Measurements from ENCODE around the gene GAGE12G.
"Not testable (repeated sequence)": the region's sequence is repeated elsewhere in the genome, so short reads cannot be mapped to it uniquely, and the experiment has no call there.

Gene GAGE12G

DNA sequence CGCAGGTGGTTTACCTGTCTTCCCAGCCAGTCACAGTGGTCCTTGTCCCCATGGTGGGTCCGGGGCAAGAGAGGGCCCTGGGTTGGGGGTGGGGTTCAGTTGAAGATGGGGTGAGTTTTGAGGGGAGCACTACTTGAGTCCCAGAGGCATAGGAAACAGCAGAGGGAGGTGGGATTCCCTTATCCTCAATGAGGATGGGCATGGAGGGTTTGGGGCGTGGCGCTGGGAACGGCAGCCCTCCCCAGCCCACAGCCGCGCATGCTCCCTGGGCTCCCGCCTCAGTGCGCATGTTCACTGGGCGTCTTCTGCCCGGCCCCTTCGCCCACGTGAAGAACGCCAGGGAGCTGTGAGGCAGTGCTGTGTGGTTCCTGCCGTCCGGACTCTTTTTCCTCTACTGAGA, at the start of gene GAGE12G:
Gene GAGE12G, plus strand, starts transcription at position 301 of the 400 bp plus-strand sequence. CDS start 1,155 bp downstream, outside the sequence.
- not testable (repeated sequence) for H3K27ac ChIP-seq; H2AFZ ChIP-seq; H3K27me3 ChIP-seq (ENCODE audit: control insufficient read depth, insufficient read depth, low read length); H3K4me3 ChIP-seq (ENCODE audit: low read depth, low read length); H3K4me2 ChIP-seq (ENCODE audit: low read length); H3K36me3 ChIP-seq (ENCODE audit: control insufficient read depth, insufficient read depth, low read length); H3K9me3 ChIP-seq (ENCODE audit: control insufficient read depth, low read length); H3K79me2 ChIP-seq; H3K9ac ChIP-seq; H3K4me1 ChIP-seq

DNA sequence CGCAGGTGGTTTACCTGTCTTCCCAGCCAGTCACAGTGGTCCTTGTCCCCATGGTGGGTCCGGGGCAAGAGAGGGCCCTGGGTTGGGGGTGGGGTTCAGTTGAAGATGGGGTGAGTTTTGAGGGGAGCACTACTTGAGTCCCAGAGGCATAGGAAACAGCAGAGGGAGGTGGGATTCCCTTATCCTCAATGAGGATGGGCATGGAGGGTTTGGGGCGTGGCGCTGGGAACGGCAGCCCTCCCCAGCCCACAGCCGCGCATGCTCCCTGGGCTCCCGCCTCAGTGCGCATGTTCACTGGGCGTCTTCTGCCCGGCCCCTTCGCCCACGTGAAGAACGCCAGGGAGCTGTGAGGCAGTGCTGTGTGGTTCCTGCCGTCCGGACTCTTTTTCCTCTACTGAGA, 38.3 kb upstream of the GAGE12G start, which contains the start of gene GAGE12C:
Gene GAGE12C, plus strand, starts transcription at position 301 of the 400 bp plus-strand sequence. CDS start 1,155 bp downstream, outside the sequence.
- not testable (repeated sequence) for H3K36me3 ChIP-seq (ENCODE audit: control insufficient read depth, insufficient read depth, low read length); H2AFZ ChIP-seq; H3K4me3 ChIP-seq (ENCODE audit: low read depth, low read length); H3K4me1 ChIP-seq; H3K79me2 ChIP-seq; H3K27me3 ChIP-seq (ENCODE audit: control insufficient read depth, insufficient read depth, low read length); H3K27ac ChIP-seq; H3K9me3 ChIP-seq (ENCODE audit: control insufficient read depth, low read length); H3K9ac ChIP-seq; H3K4me2 ChIP-seq (ENCODE audit: low read length)

DNA sequence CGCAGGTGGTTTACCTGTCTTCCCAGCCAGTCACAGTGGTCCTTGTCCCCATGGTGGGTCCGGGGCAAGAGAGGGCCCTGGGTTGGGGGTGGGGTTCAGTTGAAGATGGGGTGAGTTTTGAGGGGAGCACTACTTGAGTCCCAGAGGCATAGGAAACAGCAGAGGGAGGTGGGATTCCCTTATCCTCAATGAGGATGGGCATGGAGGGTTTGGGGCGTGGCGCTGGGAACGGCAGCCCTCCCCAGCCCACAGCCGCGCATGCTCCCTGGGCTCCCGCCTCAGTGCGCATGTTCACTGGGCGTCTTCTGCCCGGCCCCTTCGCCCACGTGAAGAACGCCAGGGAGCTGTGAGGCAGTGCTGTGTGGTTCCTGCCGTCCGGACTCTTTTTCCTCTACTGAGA, 28.8 kb upstream of the GAGE12G start, which contains the start of gene GAGE12D:
Gene GAGE12D, plus strand, starts transcription at position 301 of the 400 bp plus-strand sequence. CDS start 1,155 bp downstream, outside the sequence.
- H3K4me1 ChIP-seq; H3K79me2 ChIP-seq; H3K27ac ChIP-seq; H3K4me2 ChIP-seq (ENCODE audit: low read length); H3K4me3 ChIP-seq (ENCODE audit: low read depth, low read length); H3K9me3 ChIP-seq (ENCODE audit: control insufficient read depth, low read length); H3K9ac ChIP-seq; H3K27me3 ChIP-seq (ENCODE audit: control insufficient read depth, insufficient read depth, low read length); H3K36me3 ChIP-seq (ENCODE audit: control insufficient read depth, insufficient read depth, low read length); H2AFZ ChIP-seq: not testable (repeated sequence)

- H3K27me3 ChIP-seq (ENCODE audit: control insufficient read depth, insufficient read depth, low read length); H3K4me2 ChIP-seq (ENCODE audit: low read length); H3K79me2 ChIP-seq; H3K36me3 ChIP-seq (ENCODE audit: control insufficient read depth, insufficient read depth, low read length); H2AFZ ChIP-seq; H3K4me3 ChIP-seq (ENCODE audit: low read depth, low read length); H3K4me1 ChIP-seq; H3K9me3 ChIP-seq (ENCODE audit: control insufficient read depth, low read length); H3K9ac ChIP-seq; H3K27ac ChIP-seq: not testable (repeated sequence)
Observed at GRCh38 chrX:49550989-49551388, 19.2 kb upstream of the GAGE12G start, which contains the start of gene GAGE12E. Gene GAGE12E, plus strand, starts transcription at chrX:49551289. Its CDS starts 1,155 bp downstream, at chrX:49552444.

DNA sequence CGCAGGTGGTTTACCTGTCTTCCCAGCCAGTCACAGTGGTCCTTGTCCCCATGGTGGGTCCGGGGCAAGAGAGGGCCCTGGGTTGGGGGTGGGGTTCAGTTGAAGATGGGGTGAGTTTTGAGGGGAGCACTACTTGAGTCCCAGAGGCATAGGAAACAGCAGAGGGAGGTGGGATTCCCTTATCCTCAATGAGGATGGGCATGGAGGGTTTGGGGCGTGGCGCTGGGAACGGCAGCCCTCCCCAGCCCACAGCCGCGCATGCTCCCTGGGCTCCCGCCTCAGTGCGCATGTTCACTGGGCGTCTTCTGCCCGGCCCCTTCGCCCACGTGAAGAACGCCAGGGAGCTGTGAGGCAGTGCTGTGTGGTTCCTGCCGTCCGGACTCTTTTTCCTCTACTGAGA, 9.7 kb upstream of the GAGE12G start, which contains the start of gene GAGE12F:
Gene GAGE12F, plus strand, starts transcription at position 301 of the 400 bp plus-strand sequence. CDS start 1,155 bp downstream, outside the sequence.
- H3K9ac ChIP-seq; H3K4me1 ChIP-seq; H3K27ac ChIP-seq; H3K9me3 ChIP-seq (ENCODE audit: control insufficient read depth, low read length); H2AFZ ChIP-seq; H3K4me3 ChIP-seq (ENCODE audit: low read depth, low read length); H3K4me2 ChIP-seq (ENCODE audit: low read length); H3K36me3 ChIP-seq (ENCODE audit: control insufficient read depth, insufficient read depth, low read length); H3K27me3 ChIP-seq (ENCODE audit: control insufficient read depth, insufficient read depth, low read length); H3K79me2 ChIP-seq: not testable (repeated sequence)

- not testable (repeated sequence) for H3K9ac ChIP-seq; H3K4me3 ChIP-seq (ENCODE audit: low read depth, low read length); H3K27me3 ChIP-seq (ENCODE audit: control insufficient read depth, insufficient read depth, low read length); H3K9me3 ChIP-seq (ENCODE audit: control insufficient read depth, low read length); H2AFZ ChIP-seq; H3K79me2 ChIP-seq; H3K27ac ChIP-seq; H3K36me3 ChIP-seq (ENCODE audit: control insufficient read depth, insufficient read depth, low read length); H3K4me2 ChIP-seq (ENCODE audit: low read length); H3K4me1 ChIP-seq
Observed at GRCh38 chrX:49568728-49569127, 1.5 kb upstream of the GAGE12G start.

- H3K79me2 ChIP-seq; H3K4me3 ChIP-seq (ENCODE audit: low read depth, low read length); H3K27ac ChIP-seq; H2AFZ ChIP-seq; H3K9ac ChIP-seq; H3K27me3 ChIP-seq (ENCODE audit: control insufficient read depth, insufficient read depth, low read length); H3K9me3 ChIP-seq (ENCODE audit: control insufficient read depth, low read length); H3K36me3 ChIP-seq (ENCODE audit: control insufficient read depth, insufficient read depth, low read length); H3K4me1 ChIP-seq; H3K4me2 ChIP-seq (ENCODE audit: low read length): not testable (repeated sequence)
Observed at GRCh38 chrX:49569152-49569551, 1.0 kb upstream of the GAGE12G start.

DNA sequence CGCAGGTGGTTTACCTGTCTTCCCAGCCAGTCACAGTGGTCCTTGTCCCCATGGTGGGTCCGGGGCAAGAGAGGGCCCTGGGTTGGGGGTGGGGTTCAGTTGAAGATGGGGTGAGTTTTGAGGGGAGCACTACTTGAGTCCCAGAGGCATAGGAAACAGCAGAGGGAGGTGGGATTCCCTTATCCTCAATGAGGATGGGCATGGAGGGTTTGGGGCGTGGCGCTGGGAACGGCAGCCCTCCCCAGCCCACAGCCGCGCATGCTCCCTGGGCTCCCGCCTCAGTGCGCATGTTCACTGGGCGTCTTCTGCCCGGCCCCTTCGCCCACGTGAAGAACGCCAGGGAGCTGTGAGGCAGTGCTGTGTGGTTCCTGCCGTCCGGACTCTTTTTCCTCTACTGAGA, 9.4 kb downstream of the GAGE12G start, which contains the start of gene GAGE12H:
Gene GAGE12H, plus strand, starts transcription at position 301 of the 400 bp plus-strand sequence. CDS start 1,155 bp downstream, outside the sequence.
- not testable (repeated sequence) for H3K4me3 ChIP-seq (ENCODE audit: low read depth, low read length); H3K79me2 ChIP-seq; H3K9me3 ChIP-seq (ENCODE audit: control insufficient read depth, low read length); H3K9ac ChIP-seq; H2AFZ ChIP-seq; H3K4me2 ChIP-seq (ENCODE audit: low read length); H3K36me3 ChIP-seq (ENCODE audit: control insufficient read depth, insufficient read depth, low read length); H3K4me1 ChIP-seq; H3K27ac ChIP-seq; H3K27me3 ChIP-seq (ENCODE audit: control insufficient read depth, insufficient read depth, low read length)

GRCh38 chrX:49589196-49589595, 19.0 kb downstream of the GAGE12G start, which contains the start of gene GAGE2A:
Gene GAGE2A, plus strand, starts transcription at chrX:49589496. Its CDS starts 1,155 bp downstream, at chrX:49590651.
- not testable (repeated sequence) for H2AFZ ChIP-seq; H3K9me3 ChIP-seq (ENCODE audit: control insufficient read depth, low read length); H3K9ac ChIP-seq; H3K79me2 ChIP-seq; H3K4me3 ChIP-seq (ENCODE audit: low read depth, low read length); H3K36me3 ChIP-seq (ENCODE audit: control insufficient read depth, insufficient read depth, low read length); H3K4me1 ChIP-seq; H3K4me2 ChIP-seq (ENCODE audit: low read length); H3K27me3 ChIP-seq (ENCODE audit: control insufficient read depth, insufficient read depth, low read length); H3K27ac ChIP-seq

DNA sequence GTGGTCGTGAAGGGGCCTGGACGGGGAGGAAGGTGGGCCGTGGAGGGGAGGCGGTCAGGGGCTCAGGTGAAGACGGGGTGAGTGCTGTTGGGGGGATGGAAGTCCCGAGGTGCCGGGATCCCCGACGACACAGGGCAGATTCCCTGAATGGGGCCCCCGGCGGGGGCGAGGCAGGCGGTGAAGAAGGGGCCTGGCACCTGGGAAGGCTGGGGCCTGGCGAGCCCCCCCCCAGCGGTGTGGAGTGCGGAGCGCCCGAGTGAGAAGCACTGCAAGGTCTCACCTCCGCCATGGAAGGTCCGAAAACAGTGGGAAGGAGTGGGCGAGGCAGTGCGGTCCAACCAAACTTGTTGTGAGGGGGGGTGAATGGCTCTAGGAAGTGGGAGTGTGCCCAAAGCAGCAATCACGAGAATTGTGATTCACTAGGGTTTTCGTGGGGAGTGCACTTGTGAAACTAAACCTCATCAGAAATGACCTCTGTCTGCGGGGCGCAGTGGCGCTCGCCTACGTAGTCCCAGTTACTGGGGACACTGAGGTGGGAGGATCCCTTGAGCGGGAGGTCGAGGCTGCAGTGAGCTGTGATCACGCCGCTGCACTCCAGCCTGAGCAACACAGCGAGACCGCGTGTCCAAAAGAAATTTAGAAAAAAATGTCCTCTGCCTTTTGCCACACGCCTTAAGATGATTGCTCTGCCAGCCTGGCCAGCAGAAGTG, 19.7 kb downstream of the GAGE12G start:
- H3K4me3 ChIP-seq (ENCODE audit: low read depth, low read length); H3K4me1 ChIP-seq; H2AFZ ChIP-seq; H3K36me3 ChIP-seq (ENCODE audit: control insufficient read depth, insufficient read depth, low read length); H3K9me3 ChIP-seq (ENCODE audit: control insufficient read depth, low read length); H3K9ac ChIP-seq; H3K27ac ChIP-seq; H3K4me2 ChIP-seq (ENCODE audit: low read length); H3K27me3 ChIP-seq (ENCODE audit: control insufficient read depth, insufficient read depth, low read length); H3K79me2 ChIP-seq: not testable (repeated sequence)

- not testable (repeated sequence) for H3K4me1 ChIP-seq; H3K79me2 ChIP-seq; H2AFZ ChIP-seq; H3K27ac ChIP-seq; H3K27me3 ChIP-seq (ENCODE audit: control insufficient read depth, insufficient read depth, low read length); H3K36me3 ChIP-seq (ENCODE audit: control insufficient read depth, insufficient read depth, low read length); H3K4me2 ChIP-seq (ENCODE audit: low read length); H3K4me3 ChIP-seq (ENCODE audit: low read depth, low read length); H3K9me3 ChIP-seq (ENCODE audit: control insufficient read depth, low read length); H3K9ac ChIP-seq
Observed at GRCh38 chrX:49590488-49590887, 20.3 kb downstream of the GAGE12G start.
